Tibial nerve (tissue), 3 donors: ENCODE measurements around the gene MAVS.

Source experiments
- CTCF ChIP-seq, 5 experiments: fragments of 200-600 bp in 3 of 5; fragments of 450-650 bp in 2 of 5; sonication (generic) in 3 of 5; IDR thresholded peaks; one replicate each; pipeline ENCODE4 v1.5.1; 2016 to 2019; ENCODE audit warnings: antibody characterized with exemption in 5 of 5, mild to moderate bottlenecking in 3 of 5, moderate library complexity in 2 of 5
- POLR2A ChIP-seq, 2 donors: fragments of 450-650 bp; IDR thresholded peaks; one replicate each; pipeline ENCODE4 v1.6.1; 2017; ENCODE audit warnings: antibody characterized with exemption in 2 of 2, mild to moderate bottlenecking in 2 of 2, moderate library complexity in 2 of 2

GRCh38 chr20:3887876-3888620, 41.4 kb downstream of the MAVS start:
- TF ChIP-seq CTCF (IDR thresholded peaks at IDR 0.05) = no peak
- no peak for TF ChIP-seq POLR2A (IDR thresholded peaks at IDR 0.05)
